H1 (cell line): ENCODE data around the gene SIMC1. TPM values are rescaled to one million over a fixed set of nuclear protein-coding genes. Genes with fewer than 3 reads are reported as not detected.

ENCODE experiments used
- CTCF ChIA-PET: fragments of 300-600 bp; sonication (Branson Sonifier 250); formaldehyde crosslinking; loops from one replicate; lab custom pipeline; 2021; ENCODE audit not compliant: partially characterized antibody; lab: Charles Lee
- POLR2A ChIA-PET: fragments of 300-600 bp; sonication (Branson Sonifier 250); formaldehyde crosslinking; loops from one replicate; lab custom pipeline; 2021; ENCODE audit warnings: inconsistent platforms; ENCODE audit not compliant: partially characterized antibody; lab: Charles Lee
- DNase-seq, 2 experiments: peaks; one replicate each; pipeline versions ENCODE4 v3.0.0 to v3.0.0-alpha.2; 2010 to 2022; ENCODE audit warnings: low spot score in 2 of 2, low read depth in 1 of 2, mixed read lengths in 1 of 2
- FAIRE-seq: peaks from 2 replicates; lab custom pipeline; 2011; peaks lifted over from hg19 to GRCh38; lab: Jason Lieb, UNC
- H2AFZ ChIP-seq: 2 replicates; pipeline ENCODE4 v1.8.1; 2012; ENCODE audit warnings: low read length, inconsistent platforms
- H2AK5ac ChIP-seq: 2 replicates; pipeline ENCODE4 v1.6.1; 2013; ENCODE audit warnings: low read depth, low read length
- H2BK120ac ChIP-seq: replicated peaks from 2 replicates; pipeline ENCODE3; 2013; ENCODE audit warnings: low read depth, low read length, inconsistent platforms
- H2BK12ac ChIP-seq: 2 replicates; pipeline ENCODE4 v1.6.1; 2013; ENCODE audit warnings: low read depth, low read length
- H2BK15ac ChIP-seq: 2 replicates; pipeline ENCODE4 v1.6.1; 2013; ENCODE audit warnings: low read length
- H2BK20ac ChIP-seq: 2 replicates; pipeline ENCODE4 v1.6.1; 2013; ENCODE audit warnings: low read length
- H2BK5ac ChIP-seq: 2 replicates; pipeline ENCODE4 v1.6.1; 2013; ENCODE audit warnings: low read depth, low read length
- H3K14ac ChIP-seq: 2 replicates; pipeline ENCODE4 v1.6.1; 2013; ENCODE audit warnings: inconsistent platforms; ENCODE audit not compliant: insufficient read length
- H3K18ac ChIP-seq: 2 replicates; pipeline ENCODE4 v1.6.1; 2013; ENCODE audit warnings: low read length; ENCODE audit errors: extremely low read depth
- H3K23ac ChIP-seq: 2 replicates; pipeline ENCODE4 v1.6.1; 2013; ENCODE audit warnings: inconsistent platforms; ENCODE audit not compliant: insufficient read length
- H3K23me2 ChIP-seq: 2 replicates; pipeline ENCODE4 v1.6.1; 2013; ENCODE audit warnings: low read depth, low read length
- H3K27ac ChIP-seq: 2 replicates; pipeline ENCODE4 v1.6.1; 2011; ENCODE audit warnings: low read depth, low read length, inconsistent platforms
- H3K27me3 ChIP-seq, 4 experiments: replicated peaks in 1 of 4; 1 replicate in 1 of 4; 2 replicates in 3 of 4; pipeline versions ENCODE4 v1.6.1 to v1.8.1; 2011 to 2013; ENCODE audit warnings: low read length in 3 of 4, mild to moderate bottlenecking in 3 of 4, inconsistent platforms in 2 of 4, mixed read lengths in 2 of 4, moderate library complexity in 1 of 4; ENCODE audit not compliant: control insufficient read depth in 3 of 4, insufficient read depth in 3 of 4; ENCODE audit errors: extremely low read depth in 1 of 4
- H3K36me3 ChIP-seq, 4 experiments: 2 replicates each; pipeline versions ENCODE4 v1.6.1 to v1.8.1; 2011 to 2013; ENCODE audit warnings: mild to moderate bottlenecking in 4 of 4, low read length in 3 of 4, moderate library complexity in 2 of 4, control low read depth in 1 of 4, inconsistent platforms in 1 of 4; ENCODE audit not compliant: insufficient read depth in 4 of 4, control insufficient read depth in 2 of 4
- H3K4ac ChIP-seq: replicated peaks from 2 replicates; pipeline ENCODE3; 2013; ENCODE audit warnings: low read length, low read depth, mixed read lengths, inconsistent platforms; ENCODE audit not compliant: insufficient read length
- H3K4me1 ChIP-seq, 4 experiments: replicated peaks in 1 of 4; 1 replicate in 1 of 4; 2 replicates in 3 of 4; pipeline versions ENCODE4 v1.6.1 to v1.8.1; 2011 to 2013; ENCODE audit warnings: low read length in 3 of 4, inconsistent platforms in 2 of 4, mixed read lengths in 1 of 4; ENCODE audit not compliant: insufficient read depth in 4 of 4, control insufficient read depth in 3 of 4
- H3K4me2 ChIP-seq, 2 experiments: 2 replicates each; pipeline versions ENCODE4 v1.6.1 to v1.8.1; 2011 to 2013; ENCODE audit warnings: low read depth in 2 of 2, low read length in 2 of 2, control low read depth in 1 of 2, inconsistent platforms in 1 of 2, mild to moderate bottlenecking in 1 of 2; ENCODE audit not compliant: insufficient read depth in 1 of 2
- H3K4me3 ChIP-seq, 4 experiments: fragments of 200-600, 300-600 bp in 1 of 4; sonication (generic), shearing (Covaris generic), sonication (Bioruptor Twin) in 1 of 4; 2 replicates each; pipeline versions ENCODE4 v1.5.1 to v1.8.1; 2011 to 2016; ENCODE audit warnings: low read length in 4 of 4, low read depth in 3 of 4, control low read depth in 2 of 4, inconsistent platforms in 2 of 4, mild to moderate bottlenecking in 2 of 4, mixed read lengths in 1 of 4, moderate library complexity in 1 of 4; ENCODE audit not compliant: insufficient read depth in 2 of 4; ENCODE audit errors: extremely low read depth in 1 of 4
- H3K56ac ChIP-seq: replicated peaks from 2 replicates; pipeline ENCODE3; 2013; ENCODE audit warnings: low read depth, mild to moderate bottlenecking, mixed read lengths, low read length, inconsistent platforms; ENCODE audit not compliant: insufficient read length
- H3K79me1 ChIP-seq: 2 replicates; pipeline ENCODE4 v1.6.1; 2013; ENCODE audit warnings: low read depth, low read length, control low read depth
- H3K79me2 ChIP-seq, 2 experiments: 2 replicates each; pipeline versions ENCODE4 v1.6.1 to v1.8.1; 2012 to 2013; ENCODE audit warnings: low read length in 2 of 2, mild to moderate bottlenecking in 2 of 2, inconsistent platforms in 1 of 2; ENCODE audit not compliant: insufficient read depth in 2 of 2, control insufficient read depth in 1 of 2
- H3K9ac ChIP-seq, 4 experiments: replicated peaks in 1 of 4; 1 replicate in 1 of 4; 2 replicates in 3 of 4; pipeline versions ENCODE4 v1.6.1 to v1.8.1; 2011 to 2013; ENCODE audit warnings: low read depth in 3 of 4, low read length in 3 of 4, control low read depth in 2 of 4, mild to moderate bottlenecking in 2 of 4, moderate library complexity in 2 of 4, inconsistent platforms in 1 of 4; ENCODE audit errors: extremely low read depth in 1 of 4
- H3K9me3 ChIP-seq, 2 experiments: 2 replicates each; pipeline versions ENCODE4 v1.6.1 to v1.8.1; 2012 to 2013; ENCODE audit warnings: mild to moderate bottlenecking in 2 of 2, moderate library complexity in 2 of 2, control low read depth in 1 of 2, inconsistent platforms in 1 of 2, low read depth in 1 of 2, low read length in 1 of 2, mixed read lengths in 1 of 2; ENCODE audit not compliant: insufficient read depth in 2 of 2
- H4K20me1 ChIP-seq, 2 experiments: replicated peaks in 1 of 2; 2 replicates each; pipeline versions ENCODE3 to v1.8.1; 2011 to 2013; ENCODE audit warnings: inconsistent platforms in 2 of 2, low read length in 2 of 2, mild to moderate bottlenecking in 1 of 2; ENCODE audit not compliant: insufficient read depth in 2 of 2, control insufficient read depth in 1 of 2
- H4K5ac ChIP-seq: 2 replicates; pipeline ENCODE4 v1.6.1; 2013; ENCODE audit warnings: low read length, low read depth, mixed read lengths, inconsistent platforms; ENCODE audit not compliant: insufficient read length
- H4K8ac ChIP-seq: 2 replicates; pipeline ENCODE4 v1.8.0; 2013; ENCODE audit warnings: mild to moderate bottlenecking, moderate library complexity, low read length, inconsistent platforms; ENCODE audit not compliant: insufficient read depth; ENCODE audit errors: extremely low read depth
- H4K91ac ChIP-seq: replicated peaks from 2 replicates; pipeline ENCODE3; 2013; ENCODE audit warnings: low read length, mixed read lengths, inconsistent platforms; ENCODE audit not compliant: insufficient read length
- PHF8 ChIP-seq: fragments of 200-600 bp; sonication (generic); conservative IDR thresholded peaks from 2 replicates; pipeline ENCODE4 v1.7.1; 2012; ENCODE audit warnings: low read depth, mild to moderate bottlenecking, inconsistent platforms, low read length, moderate library complexity
- SIX5 ChIP-seq: IDR thresholded peaks from 2 replicates; pipeline ENCODE4 v1.6.1; 2011; ENCODE audit warnings: mild to moderate bottlenecking, low read depth, low read length
- SP2 ChIP-seq: IDR thresholded peaks from 2 replicates; pipeline ENCODE4 v1.6.1; 2012; ENCODE audit warnings: mild to moderate bottlenecking, low read length, inconsistent platforms
- TAF7 ChIP-seq: optimal IDR thresholded peaks from 2 replicates; pipeline ENCODE3; 2011; ENCODE audit warnings: low read depth, mild to moderate bottlenecking, inconsistent platforms, low read length, moderate library complexity, borderline replicate concordance
- WGBS, 2 experiments: shearing (Covaris generic) in 1 of 2; methylation state at CpG; one replicate each; pipeline versions ENCODE4 v1.1.6 to v1.1.7; 2013 to 2015; ENCODE audit warnings: low lambda C conversion rate in 2 of 2, mixed read lengths in 2 of 2, inconsistent platforms in 1 of 2, low coverage in 1 of 2, missing lambda C conversion rate in 1 of 2; ENCODE audit not compliant: insufficient replicate concordance in 2 of 2, insufficient coverage in 1 of 2, insufficient read length in 1 of 2; ENCODE audit errors: extremely low coverage in 1 of 2, missing lambda C conversion rate in 1 of 2; 5-methylcytosine and 5-hydroxymethylcytosine counted together
- polyA plus RNA-seq, 7 experiments: library from polyadenylated mRNA; depleted of rRNA in 3 of 7; stranded (reverse) in 5 of 7; unstranded in 2 of 7; fragments of >200 nt in 5 of 7; fragments of 200-250 nt in 2 of 7; gene quantifications; 1 replicate in 5 of 7; 2 replicates in 1 of 7; 4 replicates in 1 of 7; pipeline versions ENCODE4 v1.2.1 to v1.2.3, GENCODE V29; 2011 to 2013; ENCODE audit warnings: missing spikeins in 2 of 7, mixed read lengths in 2 of 7
- total RNA-seq: library from RNA; stranded (reverse); fragmentation: NEBNext Ultra II Directional; extraction: Animal tissue kit (Norgen Biotek cat#: 25700); gene quantifications from 2 replicates; pipeline ENCODE4 v1.2.1, GENCODE V29; 2021

Gene SIMC1
- total and polyA plus RNA-seq, 2 of the 8 experiments (the other 6 are each of a cell fraction or from before 2014, with no cell fraction given): 12.3 to 21.2 TPM

- H4K5ac ChIP-seq: no peak overlapping the region
- no peak overlapping the region for H3K9ac ChIP-seq
- H2BK15ac ChIP-seq: no peak overlapping the region
- H3K27me3 ChIP-seq: no peaks in the 10 kb centered on the region
- H3K27ac ChIP-seq: no peak overlapping the region
- H3K56ac ChIP-seq: no peak overlapping the region
- no peak overlapping the region for H3K4me2 ChIP-seq
- DNase-seq: no peak
- H3K79me1 ChIP-seq: no peaks in the 10 kb centered on the region
- no peak overlapping the region for H2BK5ac ChIP-seq
- no peak overlapping the region for H3K4me3 ChIP-seq
- H3K9me3 ChIP-seq: no peaks in the 10 kb centered on the region
- no peak overlapping the region for H2BK12ac ChIP-seq
- H3K23me2 ChIP-seq: no peaks in the 10 kb centered on the region
- no peak overlapping the region for H2AFZ ChIP-seq
- H2AK5ac ChIP-seq: no peak overlapping the region
- no peak for TF ChIP-seq SP2
- TF ChIP-seq PHF8: no peak
- TF ChIP-seq SIX5: no peak
- no peak for TF ChIP-seq TAF7
- TF ChIP-seq, all 59 proteins: peak for 0
- Histone ChIP-seq H4K91ac (no peak overlapping the region), H4K8ac (no peak overlapping the region), H4K20me1 (no peaks in the 10 kb centered on the region), H3K23ac (no peak overlapping the region), H3K4ac (no peak overlapping the region), H2BK20ac (no peak overlapping the region), H3K79me2 (no peaks in the 10 kb centered on the region), H2BK120ac (no peak overlapping the region), H3K4me1 (no peaks in the 10 kb centered on the region), H3K36me3 (peaks cover 0 to 11% (median 4%) of the 10 kb centered on the region in 4 experiments; a peak in 5 of 8 replicates), H3K18ac (no peak overlapping the region), H3K14ac (no peak overlapping the region)
- ChIA-PET CTCF (interaction anchor here (0.9 kb wide), 1 partner anchor 18 kb away, joined by 4 read pairs; no protein-coding TSS in a partner anchor), POLR2A (no interaction called here)
- no peak for FAIRE-seq
- 100% methylated on average over 1 of the region's 1 CpG; no CpG with 5 or more reads in 1 of the 2 experiments for WGBS, 2 experiments
Measured at GRCh38 chr5:176337913-176338312, 99.7 kb downstream of the SIMC1 start.
